OCI-LY7 (cell line): Measurements from ENCODE around the gene RNF150. TPM values are rescaled to one million over a fixed set of nuclear protein-coding genes. Genes with fewer than 3 reads are reported as not detected.

ENCODE experiments used
- BruUV-seq: library from RNA; stranded (reverse); fragments of 400-500 nt; replicated peaks from 2 replicates; lab custom pipeline; 2021; lab: Mats Ljungman, UMichigan
- CTCF ChIA-PET: fragments of 300-600 bp; sonication (Branson Sonifier 250); formaldehyde crosslinking; loops from one replicate; lab custom pipeline; 2022; ENCODE audit warnings: antibody characterized with exemption; ENCODE audit not compliant: unreplicated experiment; lab: Charles Lee
- POLR2A ChIA-PET: fragments of 300-600 bp; sonication (Branson Sonifier 250); formaldehyde crosslinking; loops from one replicate; lab custom pipeline; 2022; ENCODE audit warnings: antibody characterized with exemption; lab: Charles Lee
- DNase-seq: peaks from one replicate; pipeline ENCODE4 v3.0.0-alpha.2; 2015; ENCODE audit warnings: low spot score
- H2AFZ ChIP-seq: fragments of 200-600 bp; sonication (generic), shearing (Covaris generic); 2 replicates; pipeline ENCODE4 v1.6.1; 2014; ENCODE audit warnings: mild to moderate bottlenecking, antibody characterized with exemption, low read length, moderate library complexity
- H3K27ac ChIP-seq: fragments of 200-600 bp; sonication (generic); 2 replicates; pipeline ENCODE4 v1.5.1; 2014; ENCODE audit warnings: mixed run types, low read depth, mild to moderate bottlenecking, moderate library complexity, low read length, inconsistent platforms; ENCODE audit not compliant: poor library complexity, severe bottlenecking
- H3K36me3 ChIP-seq: fragments of 200-600 bp; sonication (generic); 2 replicates; pipeline ENCODE4 v1.6.1; 2014; ENCODE audit warnings: mild to moderate bottlenecking, antibody characterized with exemption, low read length, moderate library complexity, mixed read lengths; ENCODE audit not compliant: insufficient read depth
- H3K4me1 ChIP-seq: fragments of 200-600 bp; sonication (generic); 2 replicates; pipeline ENCODE4 v1.5.1; 2014; ENCODE audit warnings: mild to moderate bottlenecking, low read length; ENCODE audit not compliant: insufficient read depth, poor library complexity, severe bottlenecking
- H3K4me2 ChIP-seq: fragments of 200-600 bp; sonication (generic); 2 replicates; pipeline ENCODE4 v1.6.1; 2014; ENCODE audit warnings: mild to moderate bottlenecking, low read length
- H3K4me3 ChIP-seq: fragments of 200-600 bp; sonication (generic); 2 replicates; pipeline ENCODE4 v1.5.1; 2014; ENCODE audit warnings: mild to moderate bottlenecking, low read depth, low read length; ENCODE audit not compliant: poor library complexity, severe bottlenecking
- H3K79me2 ChIP-seq: fragments of 200-600 bp; sonication (generic); 2 replicates; pipeline ENCODE4 v1.6.1; 2016; ENCODE audit warnings: low read depth, mild to moderate bottlenecking, low read length, moderate library complexity, mixed read lengths; ENCODE audit not compliant: insufficient read depth
- H3K9me2 ChIP-seq: fragments of 200-600 bp; sonication (generic); 2 replicates; pipeline ENCODE4 v1.6.1; 2016; ENCODE audit warnings: mild to moderate bottlenecking, low read length, mixed read lengths; ENCODE audit not compliant: insufficient read depth
- H3K9me3 ChIP-seq: fragments of 200-600 bp; sonication (generic); 2 replicates; pipeline ENCODE4 v1.6.1; 2014; ENCODE audit warnings: mild to moderate bottlenecking, mixed run types, low read length, mixed read lengths
- H4K20me1 ChIP-seq: fragments of 200-600 bp; sonication (generic); 2 replicates; pipeline ENCODE4 v1.6.1; 2014; ENCODE audit warnings: mild to moderate bottlenecking, antibody characterized with exemption, low read length, moderate library complexity, mixed read lengths; ENCODE audit not compliant: insufficient read depth
- EZH2phosphoT487 ChIP-seq: fragments of 200-600 bp; sonication (generic); IDR thresholded peaks from 2 replicates; pipeline ENCODE4 v1.6.1; 2018; ENCODE audit warnings: low read depth, borderline replicate concordance, mild to moderate bottlenecking, mixed run types, antibody characterized with exemption, low read length, moderate library complexity, mixed read lengths
- intact Hi-C: fragments of 100-400 bp; cut with micrococcal nuclease; formaldehyde crosslinking; loops from one replicate; pipeline ENCODE4 v1.10.0; 2022; ENCODE audit not compliant: unreplicated experiment
- total RNA-seq, 2 experiments: library from RNA; depleted of rRNA in 1 of 2; stranded (reverse); fragments of >200 nt in 1 of 2; shearing (Covaris generic) in 1 of 2; gene quantifications; 2 replicates each; pipeline ENCODE4 v1.2.3, GENCODE V29; 2014 to 2022
- TF ChIP-seq, protein P1 (sequence below): fragments of 200-600 bp; sonication (generic); conservative IDR thresholded peaks from 2 replicates; pipeline ENCODE4 v1.5.1; 2014; ENCODE audit warnings: mild to moderate bottlenecking, antibody characterized with exemption, low read length, moderate library complexity, mixed read lengths

Gene RNF150
- total RNA-seq, 2 experiments from 2014 or later: not detected

DNA sequence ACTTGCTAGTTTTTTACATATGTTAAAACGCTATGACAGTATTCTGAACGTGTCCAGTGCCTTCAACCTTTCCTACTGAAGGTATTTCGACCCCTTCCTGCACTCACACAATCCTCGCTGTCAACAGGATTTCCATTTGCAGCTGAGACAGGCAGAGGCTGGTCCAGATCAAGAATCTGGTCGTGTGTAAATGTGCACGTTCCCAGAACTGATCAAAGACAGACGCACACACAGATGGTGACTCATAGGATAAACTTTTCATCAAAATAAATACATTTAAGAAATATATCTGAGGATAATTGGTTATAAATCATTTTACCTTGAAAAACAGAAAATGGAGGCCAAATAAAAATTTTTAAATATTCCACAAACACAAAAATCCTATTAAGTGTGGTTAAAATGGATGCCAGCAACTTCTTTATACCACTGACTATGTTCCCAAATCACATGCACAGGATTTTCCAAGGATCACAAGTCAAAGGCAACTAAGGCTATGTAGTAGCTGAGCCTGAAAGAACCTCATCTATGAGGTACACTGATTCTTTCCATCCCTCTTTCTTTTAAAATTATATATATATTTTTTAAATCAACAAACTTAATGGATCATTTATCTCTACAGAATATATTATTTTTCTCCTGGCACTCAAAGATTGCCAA lies 85.9 kb downstream of the RNF150 start:
- Histone ChIP-seq H3K9me3 (no peaks in the 10 kb centered on the region), H3K4me1 (no peaks in the 10 kb centered on the region), H3K4me2 (no peak overlapping the region), H4K20me1 (no peaks in the 10 kb centered on the region), H3K9me2 (no peaks in the 10 kb centered on the region), H3K4me3 (no peak overlapping the region), H3K79me2 (no peaks in the 10 kb centered on the region), H2AFZ (no peak overlapping the region), H3K36me3 (no peaks in the 10 kb centered on the region), H3K27ac (no peak overlapping the region)
- intact Hi-C loops: no loop called here
- no peak for TF ChIP-seq EZH2phosphoT487
- TF ChIP-seq, protein P1, sequence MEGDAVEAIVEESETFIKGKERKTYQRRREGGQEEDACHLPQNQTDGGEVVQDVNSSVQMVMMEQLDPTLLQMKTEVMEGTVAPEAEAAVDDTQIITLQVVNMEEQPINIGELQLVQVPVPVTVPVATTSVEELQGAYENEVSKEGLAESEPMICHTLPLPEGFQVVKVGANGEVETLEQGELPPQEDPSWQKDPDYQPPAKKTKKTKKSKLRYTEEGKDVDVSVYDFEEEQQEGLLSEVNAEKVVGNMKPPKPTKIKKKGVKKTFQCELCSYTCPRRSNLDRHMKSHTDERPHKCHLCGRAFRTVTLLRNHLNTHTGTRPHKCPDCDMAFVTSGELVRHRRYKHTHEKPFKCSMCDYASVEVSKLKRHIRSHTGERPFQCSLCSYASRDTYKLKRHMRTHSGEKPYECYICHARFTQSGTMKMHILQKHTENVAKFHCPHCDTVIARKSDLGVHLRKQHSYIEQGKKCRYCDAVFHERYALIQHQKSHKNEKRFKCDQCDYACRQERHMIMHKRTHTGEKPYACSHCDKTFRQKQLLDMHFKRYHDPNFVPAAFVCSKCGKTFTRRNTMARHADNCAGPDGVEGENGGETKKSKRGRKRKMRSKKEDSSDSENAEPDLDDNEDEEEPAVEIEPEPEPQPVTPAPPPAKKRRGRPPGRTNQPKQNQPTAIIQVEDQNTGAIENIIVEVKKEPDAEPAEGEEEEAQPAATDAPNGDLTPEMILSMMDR: no peak
- BruUV-seq: no TSS peak
- CTCF ChIA-PET: no interaction called here
- POLR2A ChIA-PET: interaction anchor here (0.6 kb wide), 1 partner anchor 810 kb away, joined by 3 read pairs; no protein-coding TSS in a partner anchor
- no peak for DNase-seq

DNA sequence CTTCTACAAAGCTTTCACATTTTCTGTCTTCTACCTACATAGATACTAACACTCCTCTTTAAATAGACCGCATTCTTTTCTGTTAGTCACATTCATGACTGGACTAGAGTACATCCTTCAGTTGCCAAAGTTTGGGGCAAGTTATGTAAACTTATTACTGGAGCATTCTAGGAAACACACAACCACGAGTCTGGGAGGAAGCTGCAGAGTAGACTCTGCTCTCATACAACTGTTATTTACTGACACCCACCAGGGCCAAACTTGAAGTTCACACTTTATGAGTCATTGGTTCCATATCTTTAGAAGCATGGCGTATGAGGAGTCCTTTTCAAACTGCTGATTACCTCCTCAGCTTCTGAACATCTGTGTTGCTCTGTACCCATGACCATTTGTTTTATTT lies 87.0 kb downstream of the RNF150 start:
- no peaks in the 10 kb centered on the region for H3K36me3 ChIP-seq
- TF ChIP-seq, protein P1: no peak
- TF ChIP-seq EZH2phosphoT487: no peak
- no TSS peak for BruUV-seq
- CTCF ChIA-PET: no interaction called here
- no peak for DNase-seq
- intact Hi-C loops: no loop called here
- no peaks in the 10 kb centered on the region for H3K4me1 ChIP-seq
- no peaks in the 10 kb centered on the region for H4K20me1 ChIP-seq
- H3K9me3 ChIP-seq: no peaks in the 10 kb centered on the region
- H3K79me2 ChIP-seq: no peaks in the 10 kb centered on the region
- POLR2A ChIA-PET: interaction anchor here (0.7 to 1.8 kb wide), 2 partner anchors 11 to 187 kb away, joined by 3 to 4 read pairs; no protein-coding TSS in a partner anchor
- no peak overlapping the region for H3K27ac ChIP-seq
- H3K9me2 ChIP-seq: no peaks in the 10 kb centered on the region
- no peak overlapping the region for H2AFZ ChIP-seq
- no peak overlapping the region for H3K4me2 ChIP-seq
- H3K4me3 ChIP-seq: no peak overlapping the region

DNA sequence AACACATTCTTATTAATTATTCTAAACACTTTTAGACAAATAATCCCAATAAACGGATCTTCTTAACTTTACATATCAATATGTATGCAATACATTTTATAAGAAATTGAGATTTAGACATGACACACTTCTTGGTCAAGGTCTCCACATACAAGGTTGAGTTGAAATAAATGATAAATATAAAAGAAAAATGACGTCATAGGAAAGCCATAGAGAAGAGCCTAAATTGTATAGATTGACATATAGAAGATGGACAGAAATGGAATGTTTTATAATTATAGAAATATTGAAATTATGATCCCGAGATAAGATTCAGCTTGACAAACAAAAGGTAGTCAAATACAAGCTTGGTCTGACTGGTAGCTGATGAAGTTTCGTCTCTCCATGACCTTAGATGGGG lies 87.4 kb downstream of the RNF150 start:
- no peak overlapping the region for H3K27ac ChIP-seq
- POLR2A ChIA-PET: interaction anchor here (0.7 to 1.8 kb wide), 2 partner anchors 11 to 188 kb away, joined by 3 to 4 read pairs; no protein-coding TSS in a partner anchor
- no TSS peak for BruUV-seq

More for the DNA sequence above, 87.4 kb downstream of the RNF150 start:
- no peaks in the 10 kb centered on the region for H3K36me3 ChIP-seq
- H3K79me2 ChIP-seq: no peaks in the 10 kb centered on the region
- H3K4me2 ChIP-seq: no peak overlapping the region
- H2AFZ ChIP-seq: no peak overlapping the region
- no peak overlapping the region for H3K4me3 ChIP-seq
- TF ChIP-seq EZH2phosphoT487: no peak
- CTCF ChIA-PET: no interaction called here
- DNase-seq: no peak
- no peaks in the 10 kb centered on the region for H4K20me1 ChIP-seq
- H3K4me1 ChIP-seq: no peaks in the 10 kb centered on the region
- intact Hi-C loops: no loop called here
- H3K9me2 ChIP-seq: no peaks in the 10 kb centered on the region
- H3K9me3 ChIP-seq: no peaks in the 10 kb centered on the region
